Peyer's patch (tissue), 4 donors: Measurements from ENCODE around the gene PROSER3.

Experiments used
- CTCF ChIP-seq, 6 experiments: fragments of 450-650 bp in 4 of 6; fragments of 200-600 bp in 2 of 6; sonication (generic) in 1 of 6; IDR thresholded peaks; one replicate each; pipeline ENCODE4 v1.5.1; 2017 to 2019; ENCODE audit warnings: antibody characterized with exemption in 6 of 6, mild to moderate bottlenecking in 3 of 6, moderate library complexity in 1 of 6
- POLR2A ChIP-seq, 2 donors: fragments of 450-650 bp; IDR thresholded peaks; one replicate each; pipeline ENCODE4 v1.5.1; 2017; ENCODE audit warnings: antibody characterized with exemption in 2 of 2, mild to moderate bottlenecking in 2 of 2, moderate library complexity in 2 of 2

GRCh38 chr19:35721374-35721773 lies 36.6 kb upstream of the PROSER3 start:
- no peak for TF ChIP-seq CTCF (IDR thresholded peaks at IDR 0.05)
- no peak for TF ChIP-seq POLR2A (IDR thresholded peaks at IDR 0.05)
